Measurements from ENCODE around the gene COQ10A.

DNA sequence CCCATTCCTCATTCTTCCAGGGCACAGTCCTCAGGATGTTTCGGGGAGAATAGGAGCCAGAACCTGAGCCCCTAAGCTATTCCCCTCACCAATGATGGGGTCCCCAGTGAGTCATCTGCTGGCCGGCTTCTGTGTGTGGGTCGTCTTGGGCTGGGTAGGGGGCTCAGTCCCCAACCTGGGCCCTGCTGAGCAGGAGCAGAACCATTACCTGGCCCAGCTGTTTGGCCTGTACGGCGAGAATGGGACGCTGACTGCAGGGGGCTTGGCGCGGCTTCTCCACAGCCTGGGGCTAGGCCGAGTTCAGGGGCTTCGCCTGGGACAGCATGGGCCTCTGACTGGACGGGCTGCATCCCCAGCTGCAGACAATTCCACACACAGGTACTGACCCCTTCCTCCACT, 35.6 kb upstream of the COQ10A start:
- TF ChIP-seq, protein P1, sequence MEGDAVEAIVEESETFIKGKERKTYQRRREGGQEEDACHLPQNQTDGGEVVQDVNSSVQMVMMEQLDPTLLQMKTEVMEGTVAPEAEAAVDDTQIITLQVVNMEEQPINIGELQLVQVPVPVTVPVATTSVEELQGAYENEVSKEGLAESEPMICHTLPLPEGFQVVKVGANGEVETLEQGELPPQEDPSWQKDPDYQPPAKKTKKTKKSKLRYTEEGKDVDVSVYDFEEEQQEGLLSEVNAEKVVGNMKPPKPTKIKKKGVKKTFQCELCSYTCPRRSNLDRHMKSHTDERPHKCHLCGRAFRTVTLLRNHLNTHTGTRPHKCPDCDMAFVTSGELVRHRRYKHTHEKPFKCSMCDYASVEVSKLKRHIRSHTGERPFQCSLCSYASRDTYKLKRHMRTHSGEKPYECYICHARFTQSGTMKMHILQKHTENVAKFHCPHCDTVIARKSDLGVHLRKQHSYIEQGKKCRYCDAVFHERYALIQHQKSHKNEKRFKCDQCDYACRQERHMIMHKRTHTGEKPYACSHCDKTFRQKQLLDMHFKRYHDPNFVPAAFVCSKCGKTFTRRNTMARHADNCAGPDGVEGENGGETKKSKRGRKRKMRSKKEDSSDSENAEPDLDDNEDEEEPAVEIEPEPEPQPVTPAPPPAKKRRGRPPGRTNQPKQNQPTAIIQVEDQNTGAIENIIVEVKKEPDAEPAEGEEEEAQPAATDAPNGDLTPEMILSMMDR (conservative IDR thresholded peaks at IDR 0.05; ENCODE audit: low read length), result no peak
- no peak for TF ChIP-seq EZH2phosphoT487 (IDR thresholded peaks at IDR 0.05; ENCODE audit: borderline replicate concordance)

Data from Loucy (cell line).